K562 (cell line): ENCODE measurements around the gene NR5A2. TPM values are rescaled to one million over a fixed set of nuclear protein-coding genes. Genes with fewer than 3 reads are reported as not detected.

Experiments used
- GTF2F1 ChIP-seq: IDR thresholded peaks from 2 replicates; pipeline ENCODE4 v1.6.1; 2011; ENCODE audit warnings: low read depth, low read length, improper control_type of control experiment
- ZNF184 ChIP-seq: sonication (generic); formaldehyde crosslinking; IDR thresholded peaks from 2 replicates; pipeline ENCODE4 v1.5.0; 2020; ENCODE audit warnings: missing genetic modification reagents
- ZNF324 ChIP-seq: fragments of 250-450 bp; sonication (Bioruptor Pico); IDR thresholded peaks from 2 replicates; pipeline ENCODE4 v1.4.0; 2020; ENCODE audit warnings: mild to moderate bottlenecking
- polyA plus RNA-seq, 8 experiments: library from polyadenylated mRNA; depleted of rRNA in 4 of 8; stranded (reverse) in 5 of 8; unstranded in 3 of 8; fragments of >200 nt; fragmentation: Nextera tagmentation in 2 of 8; fragmentation: Illumina TruSeq in 1 of 8; extraction: Ambion mirVana in 2 of 8; extraction: Trizol in 1 of 8; gene quantifications; 2 replicates each; pipeline versions ENCODE4 v1.2.1 to v1.2.3, GENCODE V29; 2011 to 2014; ENCODE audit warnings: inconsistent platforms in 1 of 8, missing spikeins in 1 of 8
- total RNA-seq, 7 experiments: library from RNA; depleted of rRNA in 6 of 7; stranded (reverse); fragments of >200 nt in 6 of 7; fragmentation: Illumina TruSeq in 2 of 7; extraction: Trizol in 2 of 7; gene quantifications; 2 replicates each; pipeline versions ENCODE4 v1.2.1 to v1.2.3, GENCODE V29; 2011 to 2021; ENCODE audit warnings: low replicate concordance in 1 of 7
- TF ChIP-seq, protein P1 (sequence below), 2 experiments: fragments of 450-650 bp; IDR thresholded peaks; 2 replicates each; pipeline ENCODE4 v1.6.1; 2016; ENCODE audit warnings: mild to moderate bottlenecking in 2 of 2, borderline replicate concordance in 1 of 2, low read depth in 1 of 2, moderate library complexity in 1 of 2
- TF ChIP-seq, protein P2 (sequence below): fragments of 450-650 bp; IDR thresholded peaks from 2 replicates; pipeline ENCODE4 v1.6.1; 2016; ENCODE audit warnings: missing biosample characterization, missing genetic modification characterization
- TF ChIP-seq, protein P3 (sequence below): fragments of 450-650 bp; IDR thresholded peaks from 2 replicates; pipeline ENCODE4 v1.6.1; 2018; ENCODE audit not compliant: partially characterized antibody
- TF ChIP-seq, protein P4 (sequence below): sonication (generic); formaldehyde crosslinking; IDR thresholded peaks from 2 replicates; pipeline ENCODE4 v1.4.0; 2020; ENCODE audit warnings: mild to moderate bottlenecking, missing genetic modification reagents

The NR5A2 gene
- total and polyA plus RNA-seq, 9 of the 15 experiments (the other 6 are each of a cell fraction or from before 2014, with no cell fraction given), result 0.13 to 0.40 (median 0.29) TPM

DNA sequence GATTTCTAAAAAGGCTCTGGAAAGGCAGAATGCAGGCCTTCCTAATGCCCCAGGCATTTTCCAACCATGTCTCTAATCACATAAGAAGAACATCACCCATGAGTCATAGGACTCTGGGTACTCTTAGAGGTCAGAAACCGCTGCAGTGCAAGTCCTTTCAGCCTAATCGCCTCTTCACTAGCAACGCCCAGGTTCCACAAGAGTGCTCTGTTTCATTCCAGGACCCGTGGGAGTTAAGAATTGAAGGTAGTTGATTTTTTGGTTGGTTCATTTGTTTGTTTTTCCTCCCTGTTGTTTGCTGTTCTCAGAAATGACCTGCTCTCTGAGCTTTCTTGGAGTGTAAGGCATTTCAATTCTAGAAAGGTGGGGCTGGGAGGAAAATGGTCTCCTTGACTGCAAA lies 123.2 kb downstream of the NR5A2 start (continued):
- TF ChIP-seq, protein P1, sequence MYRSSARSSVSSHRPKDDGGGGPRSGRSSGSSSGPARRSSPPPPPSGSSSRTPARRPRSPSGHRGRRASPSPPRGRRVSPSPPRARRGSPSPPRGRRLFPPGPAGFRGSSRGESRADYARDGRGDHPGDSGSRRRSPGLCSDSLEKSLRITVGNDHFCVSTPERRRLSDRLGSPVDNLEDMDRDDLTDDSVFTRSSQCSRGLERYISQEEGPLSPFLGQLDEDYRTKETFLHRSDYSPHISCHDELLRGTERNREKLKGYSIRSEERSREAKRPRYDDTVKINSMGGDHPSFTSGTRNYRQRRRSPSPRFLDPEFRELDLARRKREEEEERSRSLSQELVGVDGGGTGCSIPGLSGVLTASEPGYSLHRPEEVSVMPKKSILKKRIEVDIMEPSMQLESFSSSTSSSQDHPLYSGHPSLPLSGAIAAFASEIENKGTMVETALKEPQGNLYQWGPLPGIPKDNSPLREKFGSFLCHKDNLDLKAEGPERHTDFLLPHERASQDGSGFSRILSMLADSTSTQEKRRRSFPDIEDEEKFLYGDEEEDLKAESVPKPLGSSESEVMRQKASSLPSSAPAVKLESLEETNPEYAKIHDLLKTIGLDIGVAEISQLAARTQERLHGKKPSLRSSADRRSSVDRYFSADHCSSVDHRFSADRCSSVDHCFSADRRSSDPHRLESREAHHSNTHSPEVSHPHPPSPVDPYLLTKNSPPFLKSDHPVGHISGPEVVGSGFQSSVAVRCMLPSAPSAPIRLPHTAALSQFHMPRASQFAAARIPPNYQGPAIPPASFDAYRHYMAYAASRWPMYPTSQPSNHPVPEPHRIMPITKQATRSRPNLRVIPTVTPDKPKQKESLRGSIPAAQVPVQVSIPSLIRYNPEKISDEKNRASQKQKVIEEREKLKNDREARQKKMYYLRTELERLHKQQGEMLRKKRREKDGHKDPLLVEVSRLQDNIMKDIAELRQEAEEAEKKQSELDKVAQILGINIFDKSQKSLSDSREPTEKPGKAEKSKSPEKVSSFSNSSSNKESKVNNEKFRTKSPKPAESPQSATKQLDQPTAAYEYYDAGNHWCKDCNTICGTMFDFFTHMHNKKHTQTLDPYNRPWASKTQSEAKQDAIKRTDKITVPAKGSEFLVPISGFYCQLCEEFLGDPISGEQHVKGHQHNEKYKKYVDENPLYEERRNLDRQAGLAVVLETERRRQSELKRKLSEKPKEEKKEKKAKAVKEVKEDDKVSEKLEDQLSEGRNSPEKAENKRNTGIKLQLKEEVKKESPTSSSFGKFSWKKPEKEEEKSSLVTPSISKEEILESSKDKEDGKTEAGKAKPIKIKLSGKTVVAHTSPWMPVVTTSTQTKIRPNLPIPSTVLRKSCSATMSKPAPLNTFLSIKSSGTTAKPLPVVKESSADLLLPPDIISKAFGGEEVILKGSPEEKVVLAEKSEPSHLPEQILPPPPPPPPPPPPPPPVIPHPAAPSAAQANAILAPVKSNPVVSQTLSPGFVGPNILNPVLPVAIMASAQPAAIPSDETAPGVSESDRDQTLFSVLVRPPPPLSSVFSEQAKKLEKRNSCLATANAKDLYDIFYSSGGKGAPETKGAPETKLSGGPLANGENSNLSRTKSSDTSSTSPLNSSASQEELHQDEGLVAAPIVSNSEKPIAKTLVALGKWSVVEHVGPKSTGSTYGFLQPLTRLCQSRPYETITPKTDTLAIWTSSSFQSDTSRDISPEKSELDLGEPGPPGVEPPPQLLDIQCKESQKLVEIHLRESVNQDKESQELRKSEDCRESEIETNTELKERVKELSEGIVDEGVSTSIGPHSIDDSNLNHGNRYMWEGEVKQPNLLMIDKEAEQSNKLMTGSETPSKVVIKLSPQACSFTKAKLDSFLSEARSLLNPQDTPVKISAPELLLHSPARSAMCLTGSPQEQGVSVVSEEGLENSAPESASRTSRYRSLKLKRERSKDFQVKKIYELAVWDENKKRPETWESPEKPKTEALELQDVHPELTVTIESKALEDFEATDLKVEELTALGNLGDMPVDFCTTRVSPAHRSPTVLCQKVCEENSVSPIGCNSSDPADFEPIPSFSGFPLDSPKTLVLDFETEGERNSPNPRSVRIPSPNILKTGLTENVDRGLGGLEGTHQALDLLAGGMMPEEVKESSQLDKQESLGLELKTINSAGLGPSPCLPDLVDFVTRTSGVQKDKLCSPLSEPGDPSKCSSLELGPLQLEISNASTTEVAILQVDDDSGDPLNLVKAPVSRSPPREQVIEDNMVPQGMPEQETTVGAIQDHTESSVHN (IDR thresholded peaks at IDR 0.05; ENCODE audit: borderline replicate concordance in 1 of 2, low read depth in 1 of 2), result no peak
- TF ChIP-seq ZNF324 (CRISPR knock-in tag) (no peak), GTF2F1 (no peak), ZNF184 (no peak)
- TF ChIP-seq, protein P2, sequence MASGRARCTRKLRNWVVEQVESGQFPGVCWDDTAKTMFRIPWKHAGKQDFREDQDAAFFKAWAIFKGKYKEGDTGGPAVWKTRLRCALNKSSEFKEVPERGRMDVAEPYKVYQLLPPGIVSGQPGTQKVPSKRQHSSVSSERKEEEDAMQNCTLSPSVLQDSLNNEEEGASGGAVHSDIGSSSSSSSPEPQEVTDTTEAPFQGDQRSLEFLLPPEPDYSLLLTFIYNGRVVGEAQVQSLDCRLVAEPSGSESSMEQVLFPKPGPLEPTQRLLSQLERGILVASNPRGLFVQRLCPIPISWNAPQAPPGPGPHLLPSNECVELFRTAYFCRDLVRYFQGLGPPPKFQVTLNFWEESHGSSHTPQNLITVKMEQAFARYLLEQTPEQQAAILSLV (tag), result no peak
- TF ChIP-seq, protein P3, sequence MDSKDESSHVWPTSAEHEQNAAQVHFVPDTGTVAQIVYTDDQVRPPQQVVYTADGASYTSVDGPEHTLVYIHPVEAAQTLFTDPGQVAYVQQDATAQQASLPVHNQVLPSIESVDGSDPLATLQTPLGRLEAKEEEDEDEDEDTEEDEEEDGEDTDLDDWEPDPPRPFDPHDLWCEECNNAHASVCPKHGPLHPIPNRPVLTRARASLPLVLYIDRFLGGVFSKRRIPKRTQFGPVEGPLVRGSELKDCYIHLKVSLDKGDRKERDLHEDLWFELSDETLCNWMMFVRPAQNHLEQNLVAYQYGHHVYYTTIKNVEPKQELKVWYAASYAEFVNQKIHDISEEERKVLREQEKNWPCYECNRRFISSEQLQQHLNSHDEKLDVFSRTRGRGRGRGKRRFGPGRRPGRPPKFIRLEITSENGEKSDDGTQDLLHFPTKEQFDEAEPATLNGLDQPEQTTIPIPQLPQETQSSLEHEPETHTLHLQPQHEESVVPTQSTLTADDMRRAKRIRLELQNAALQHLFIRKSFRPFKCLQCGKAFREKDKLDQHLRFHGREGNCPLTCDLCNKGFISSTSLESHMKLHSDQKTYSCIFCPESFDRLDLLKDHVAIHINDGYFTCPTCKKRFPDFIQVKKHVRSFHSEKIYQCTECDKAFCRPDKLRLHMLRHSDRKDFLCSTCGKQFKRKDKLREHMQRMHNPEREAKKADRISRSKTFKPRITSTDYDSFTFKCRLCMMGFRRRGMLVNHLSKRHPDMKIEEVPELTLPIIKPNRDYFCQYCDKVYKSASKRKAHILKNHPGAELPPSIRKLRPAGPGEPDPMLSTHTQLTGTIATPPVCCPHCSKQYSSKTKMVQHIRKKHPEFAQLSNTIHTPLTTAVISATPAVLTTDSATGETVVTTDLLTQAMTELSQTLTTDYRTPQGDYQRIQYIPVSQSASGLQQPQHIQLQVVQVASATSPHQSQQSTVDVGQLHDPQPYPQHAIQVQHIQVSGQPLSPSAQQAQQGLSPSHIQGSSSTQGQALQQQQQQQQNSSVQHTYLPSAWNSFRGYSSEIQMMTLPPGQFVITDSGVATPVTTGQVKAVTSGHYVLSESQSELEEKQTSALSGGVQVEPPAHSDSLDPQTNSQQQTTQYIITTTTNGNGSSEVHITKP, result no peak
- TF ChIP-seq, protein P4, sequence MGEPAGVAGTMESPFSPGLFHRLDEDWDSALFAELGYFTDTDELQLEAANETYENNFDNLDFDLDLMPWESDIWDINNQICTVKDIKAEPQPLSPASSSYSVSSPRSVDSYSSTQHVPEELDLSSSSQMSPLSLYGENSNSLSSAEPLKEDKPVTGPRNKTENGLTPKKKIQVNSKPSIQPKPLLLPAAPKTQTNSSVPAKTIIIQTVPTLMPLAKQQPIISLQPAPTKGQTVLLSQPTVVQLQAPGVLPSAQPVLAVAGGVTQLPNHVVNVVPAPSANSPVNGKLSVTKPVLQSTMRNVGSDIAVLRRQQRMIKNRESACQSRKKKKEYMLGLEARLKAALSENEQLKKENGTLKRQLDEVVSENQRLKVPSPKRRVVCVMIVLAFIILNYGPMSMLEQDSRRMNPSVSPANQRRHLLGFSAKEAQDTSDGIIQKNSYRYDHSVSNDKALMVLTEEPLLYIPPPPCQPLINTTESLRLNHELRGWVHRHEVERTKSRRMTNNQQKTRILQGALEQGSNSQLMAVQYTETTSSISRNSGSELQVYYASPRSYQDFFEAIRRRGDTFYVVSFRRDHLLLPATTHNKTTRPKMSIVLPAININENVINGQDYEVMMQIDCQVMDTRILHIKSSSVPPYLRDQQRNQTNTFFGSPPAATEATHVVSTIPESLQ, result no peak
